Vagina (tissue), 2 donors: ENCODE measurements around the gene KCTD1.
A peak's percentile ranks its signal among the peaks of the same experiment; 100 is the strongest.

Experiments
- CTCF ChIP-seq, 3 experiments: fragments of 450-650 bp in 2 of 3; fragments of 200-600 bp in 1 of 3; sonication (generic) in 1 of 3; IDR thresholded peaks; one replicate each; pipeline ENCODE4 v1.5.1; 2017 to 2019; ENCODE audit warnings: antibody characterized with exemption in 3 of 3, mild to moderate bottlenecking in 2 of 3, moderate library complexity in 2 of 3
- POLR2A ChIP-seq, 2 donors: fragments of 450-650 bp; IDR thresholded peaks; one replicate each; pipeline ENCODE4 v1.6.1; 2017; ENCODE audit warnings: antibody characterized with exemption in 2 of 2, mild to moderate bottlenecking in 2 of 2, moderate library complexity in 2 of 2
- POLR2AphosphoS5 ChIP-seq, 2 donors: sonication (generic); formaldehyde crosslinking; IDR thresholded peaks; one replicate each; pipeline ENCODE4 v1.9.0; 2017; ENCODE audit warnings: antibody characterized with exemption in 2 of 2, mild to moderate bottlenecking in 2 of 2, low read depth in 1 of 2; ENCODE audit not compliant: insufficient read depth in 1 of 2

GRCh38 chr18:26540043-26540628, 8.2 kb downstream of the KCTD1 start:
- no peak for TF ChIP-seq POLR2A (IDR thresholded peaks at IDR 0.05)
- no peak for TF ChIP-seq CTCF (IDR thresholded peaks at IDR 0.05)
- peak in 1 of 2 donors; percentile 65 for TF ChIP-seq POLR2AphosphoS5 (IDR thresholded peaks at IDR 0.05; ENCODE audit: insufficient read depth in 1 of 2, low read depth in 1 of 2)
